NB4 (cell line): ENCODE results near the gene SCYGR3.

ENCODE experiments used
- MAX ChIP-seq: IDR thresholded peaks from 2 replicates; pipeline ENCODE4 v1.6.1; 2011; ENCODE audit warnings: low read depth, low read length
- MYC ChIP-seq: IDR thresholded peaks from 2 replicates; pipeline ENCODE4 v1.6.1; 2011; ENCODE audit warnings: low read depth, low read length
- POLR2A ChIP-seq: IDR thresholded peaks from 2 replicates; pipeline ENCODE4 v1.6.1; 2011; ENCODE audit warnings: mild to moderate bottlenecking; ENCODE audit not compliant: insufficient read length; ENCODE audit errors: extremely low read depth
- TF ChIP-seq, protein P1 (sequence below): IDR thresholded peaks from one replicate; pipeline ENCODE4 v1.5.1; 2012; ENCODE audit warnings: low read depth, low read length

DNA sequence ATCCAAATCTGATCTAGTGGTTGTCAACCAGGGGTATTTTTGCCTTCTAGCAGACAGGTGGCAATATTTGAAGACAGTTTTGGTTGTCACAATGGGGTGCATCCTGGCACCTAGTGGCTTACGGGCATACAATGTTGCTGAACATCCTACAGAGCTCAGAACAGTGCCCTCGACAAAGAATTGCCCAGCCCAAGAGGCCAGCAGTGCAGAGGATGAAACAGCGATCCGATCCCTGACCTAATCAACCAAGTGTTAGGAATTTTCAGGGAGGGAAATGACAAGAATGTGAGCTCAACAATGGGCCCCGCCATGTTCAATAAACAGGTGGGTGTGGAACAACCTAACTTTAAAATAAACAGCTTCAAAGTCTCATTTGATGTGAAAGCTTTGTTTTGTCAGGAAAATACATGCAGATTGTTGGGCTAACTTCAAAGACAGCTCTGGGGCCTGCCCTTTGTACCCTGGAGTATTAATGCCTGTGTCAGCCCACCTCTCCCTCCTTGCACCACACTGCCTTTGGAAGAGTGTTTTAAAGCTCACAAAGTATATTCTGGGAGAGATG lies 29.4 kb upstream of the SCYGR3 start:
- no peak for TF ChIP-seq POLR2A
- TF ChIP-seq, protein P1, sequence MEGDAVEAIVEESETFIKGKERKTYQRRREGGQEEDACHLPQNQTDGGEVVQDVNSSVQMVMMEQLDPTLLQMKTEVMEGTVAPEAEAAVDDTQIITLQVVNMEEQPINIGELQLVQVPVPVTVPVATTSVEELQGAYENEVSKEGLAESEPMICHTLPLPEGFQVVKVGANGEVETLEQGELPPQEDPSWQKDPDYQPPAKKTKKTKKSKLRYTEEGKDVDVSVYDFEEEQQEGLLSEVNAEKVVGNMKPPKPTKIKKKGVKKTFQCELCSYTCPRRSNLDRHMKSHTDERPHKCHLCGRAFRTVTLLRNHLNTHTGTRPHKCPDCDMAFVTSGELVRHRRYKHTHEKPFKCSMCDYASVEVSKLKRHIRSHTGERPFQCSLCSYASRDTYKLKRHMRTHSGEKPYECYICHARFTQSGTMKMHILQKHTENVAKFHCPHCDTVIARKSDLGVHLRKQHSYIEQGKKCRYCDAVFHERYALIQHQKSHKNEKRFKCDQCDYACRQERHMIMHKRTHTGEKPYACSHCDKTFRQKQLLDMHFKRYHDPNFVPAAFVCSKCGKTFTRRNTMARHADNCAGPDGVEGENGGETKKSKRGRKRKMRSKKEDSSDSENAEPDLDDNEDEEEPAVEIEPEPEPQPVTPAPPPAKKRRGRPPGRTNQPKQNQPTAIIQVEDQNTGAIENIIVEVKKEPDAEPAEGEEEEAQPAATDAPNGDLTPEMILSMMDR, result peak; percentile 5
- TF ChIP-seq MYC, result no peak
- no peak for TF ChIP-seq MAX
